DOHH2 (cell line): ENCODE data around the gene MRPS2.

ENCODE experiments used
- CTCF ChIP-seq: fragments of 200-600 bp; sonication (generic); IDR thresholded peaks from one replicate; pipeline ENCODE4 v1.5.1; 2014; ENCODE audit warnings: antibody characterized with exemption, mild to moderate bottlenecking, low read depth, low read length; ENCODE audit not compliant: poor library complexity, severe bottlenecking
- EZH2phosphoT487 ChIP-seq: fragments of 200-600 bp; sonication (generic); IDR thresholded peaks from 2 replicates; pipeline ENCODE4 v1.6.1; 2017; ENCODE audit warnings: borderline replicate concordance, mild to moderate bottlenecking, antibody characterized with exemption, low read length, moderate library complexity, mixed read lengths

DNA sequence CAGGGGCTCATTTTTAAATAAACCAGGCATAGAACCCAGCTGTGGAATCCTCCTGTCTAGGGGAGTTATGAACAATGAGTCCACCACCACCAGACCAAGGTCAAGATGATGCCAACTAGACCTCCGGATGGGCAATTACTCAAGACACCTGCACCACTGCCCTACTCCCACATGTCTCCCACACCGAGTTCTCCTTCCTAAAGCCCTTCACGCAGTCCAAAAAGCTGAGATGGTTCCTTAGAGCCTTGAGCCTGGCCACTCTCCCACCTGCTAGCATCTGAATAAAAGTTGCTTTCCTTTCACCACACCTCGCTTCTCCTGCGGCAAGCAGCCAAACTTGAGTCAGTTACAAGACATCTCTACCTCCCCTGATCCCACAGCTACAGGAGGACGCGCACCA, 36.3 kb upstream of the MRPS2 start:
- no peak for TF ChIP-seq CTCF
- no peak for TF ChIP-seq EZH2phosphoT487
